Measurements from ENCODE around the gene RNF26.

RNF26 gene

GRCh38 chr11:119329320-119329719, 5.0 kb upstream of the RNF26 start:
- Histone ChIP-seq H3K4me2 (ENCODE audit: low read length) (no peak overlapping the region), H3K4me3 (ENCODE audit: low read depth, low read length, poor library complexity, severe bottlenecking) (no peak overlapping the region), H4K20me1 (ENCODE audit: insufficient read depth, low read length) (no peaks in the 10 kb centered on the region), H3K79me2 (ENCODE audit: insufficient read depth, low read length) (no peaks in the 10 kb centered on the region), H3F3A (ENCODE audit: insufficient read depth, low read length) (no peaks in the 10 kb centered on the region), H3K9ac (ENCODE audit: low read length) (no peak overlapping the region), H3K9me2 (ENCODE audit: low read depth, low read length) (no peaks in the 10 kb centered on the region), H3K36me3 (ENCODE audit: insufficient read depth, low read length) (no peaks in the 10 kb centered on the region), H2AFZ (ENCODE audit: low read length) (no peak overlapping the region), H3K27ac (ENCODE audit: low read depth, low read length, poor library complexity, severe bottlenecking) (no peak overlapping the region), H3K27me3 (ENCODE audit: insufficient read depth, low read length) (no peaks in the 10 kb centered on the region), H3K4me1 (ENCODE audit: insufficient read depth, low read length, severe bottlenecking) (peaks cover 8% of the 10 kb centered on the region), H3K9me3 (ENCODE audit: low read length) (no peaks in the 10 kb centered on the region)
- TF ChIP-seq CTCF (IDR thresholded peaks at IDR 0.05; ENCODE audit: low read length) (no peak), EZH2 (IDR thresholded peaks at IDR 0.05; ENCODE audit: borderline replicate concordance, low read length) (no peak)

GRCh38 chr11:119330237-119330636, 4.1 kb upstream of the RNF26 start:
- Histone ChIP-seq H4K20me1 (ENCODE audit: insufficient read depth, low read length) (no peaks in the 10 kb centered on the region), H3K4me2 (ENCODE audit: low read length) (no peak overlapping the region), H3K9me2 (ENCODE audit: low read depth, low read length) (no peaks in the 10 kb centered on the region), H3K36me3 (ENCODE audit: insufficient read depth, low read length) (no peaks in the 10 kb centered on the region), H3K79me2 (ENCODE audit: insufficient read depth, low read length) (0 out of 2 replicates have a peak, but pooled peaks cover 2% of the 10 kb centered on the region), H3K9me3 (ENCODE audit: low read length) (no peaks in the 10 kb centered on the region), H3K9ac (ENCODE audit: low read length) (no peak overlapping the region), H3K27ac (ENCODE audit: low read depth, low read length, poor library complexity, severe bottlenecking) (no peak overlapping the region), H2AFZ (ENCODE audit: low read length) (no peak overlapping the region), H3K4me1 (ENCODE audit: insufficient read depth, low read length, severe bottlenecking) (peaks cover 13% of the 10 kb centered on the region), H3K4me3 (ENCODE audit: low read depth, low read length, poor library complexity, severe bottlenecking) (no peak overlapping the region), H3F3A (ENCODE audit: insufficient read depth, low read length) (no peaks in the 10 kb centered on the region), H3K27me3 (ENCODE audit: insufficient read depth, low read length) (no peaks in the 10 kb centered on the region)
- TF ChIP-seq CTCF (IDR thresholded peaks at IDR 0.05; ENCODE audit: low read length), result no peak
- TF ChIP-seq EZH2 (IDR thresholded peaks at IDR 0.05; ENCODE audit: borderline replicate concordance, low read length), result no peak

GRCh38 chr11:119332111-119332765, 2.1 kb upstream of the RNF26 start:
- Histone ChIP-seq H4K20me1 (ENCODE audit: insufficient read depth, low read length) (no peaks in the 10 kb centered on the region), H3K36me3 (ENCODE audit: insufficient read depth, low read length) (no peaks in the 10 kb centered on the region), H3F3A (ENCODE audit: insufficient read depth, low read length) (no peaks in the 10 kb centered on the region), H2AFZ (ENCODE audit: low read length) (no peak overlapping the region), H3K9me3 (ENCODE audit: low read length) (no peaks in the 10 kb centered on the region), H3K9me2 (ENCODE audit: low read depth, low read length) (no peaks in the 10 kb centered on the region), H3K27me3 (ENCODE audit: insufficient read depth, low read length) (no peaks in the 10 kb centered on the region), H3K27ac (ENCODE audit: low read depth, low read length, poor library complexity, severe bottlenecking) (no peak overlapping the region), H3K4me1 (ENCODE audit: insufficient read depth, low read length, severe bottlenecking) (peaks cover 33% of the 10 kb centered on the region), H3K9ac (ENCODE audit: low read length) (no peak overlapping the region), H3K79me2 (ENCODE audit: insufficient read depth, low read length) (0 out of 2 replicates have a peak, but pooled peaks cover 2% of the 10 kb centered on the region), H3K4me2 (ENCODE audit: low read length) (no peak overlapping the region), H3K4me3 (ENCODE audit: low read depth, low read length, poor library complexity, severe bottlenecking) (no peak overlapping the region)
- no peak for TF ChIP-seq CTCF (IDR thresholded peaks at IDR 0.05; ENCODE audit: low read length)
- no peak for TF ChIP-seq EZH2 (IDR thresholded peaks at IDR 0.05; ENCODE audit: borderline replicate concordance, low read length)

Measured in OCI-LY1 (cell line).